IPS-NIHi7 (cell line): ENCODE data around the gene SCO2.

Source experiments
- DNase-seq: peaks from one replicate; pipeline ENCODE4 v3.0.0; 2012; ENCODE audit warnings: mixed read lengths; ENCODE audit errors: extremely low spot score

SCO2 gene

GRCh38 chr22:50479721-50480120 is 45.7 kb downstream of the SCO2 start:
- DNase-seq, result no peak

- DNase-seq, result no peak
These were observed 47.5 kb downstream of the SCO2 start for GRCh38 chr22:50477923-50478322.

DNA sequence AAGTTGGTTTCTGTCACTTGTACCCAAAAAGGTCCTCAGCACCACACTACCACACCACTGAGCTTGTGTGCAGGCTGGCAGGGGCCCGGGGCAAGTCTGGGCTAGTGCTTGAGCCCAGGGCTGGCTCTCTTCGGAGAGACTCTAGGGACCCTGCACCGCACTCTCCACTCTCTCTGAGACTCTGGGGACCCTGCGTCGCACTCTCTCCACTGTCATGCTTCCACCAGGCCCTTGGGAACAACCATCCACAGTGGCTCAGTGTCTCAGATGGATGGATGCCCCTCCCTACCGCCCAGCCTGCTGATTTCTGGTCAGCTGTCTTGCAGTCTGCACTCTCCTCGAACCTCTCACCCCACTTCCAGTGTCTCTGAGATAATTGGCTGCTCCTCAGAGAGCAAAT is 48.5 kb downstream of the SCO2 start:
- DNase-seq, result no peak

DNA sequence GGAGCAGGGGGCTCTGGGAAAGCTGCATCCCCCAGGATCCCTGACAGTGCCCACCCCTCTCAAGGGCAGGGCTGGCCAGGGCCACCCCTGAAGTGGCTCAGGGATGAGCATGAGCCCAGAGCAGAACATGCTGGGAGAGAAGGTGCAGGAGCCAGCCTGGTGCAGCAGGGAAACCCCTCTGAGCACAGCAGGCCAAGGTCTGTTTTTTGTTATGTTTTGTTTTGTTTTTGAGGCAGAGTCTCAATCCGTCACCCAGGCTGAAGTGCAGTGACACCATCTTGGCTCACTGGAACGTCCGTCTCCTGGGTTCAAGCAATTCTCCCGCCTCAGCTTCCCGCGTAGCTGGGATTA is 49.8 kb downstream of the SCO2 start:
- DNase-seq, result no peak

DNA sequence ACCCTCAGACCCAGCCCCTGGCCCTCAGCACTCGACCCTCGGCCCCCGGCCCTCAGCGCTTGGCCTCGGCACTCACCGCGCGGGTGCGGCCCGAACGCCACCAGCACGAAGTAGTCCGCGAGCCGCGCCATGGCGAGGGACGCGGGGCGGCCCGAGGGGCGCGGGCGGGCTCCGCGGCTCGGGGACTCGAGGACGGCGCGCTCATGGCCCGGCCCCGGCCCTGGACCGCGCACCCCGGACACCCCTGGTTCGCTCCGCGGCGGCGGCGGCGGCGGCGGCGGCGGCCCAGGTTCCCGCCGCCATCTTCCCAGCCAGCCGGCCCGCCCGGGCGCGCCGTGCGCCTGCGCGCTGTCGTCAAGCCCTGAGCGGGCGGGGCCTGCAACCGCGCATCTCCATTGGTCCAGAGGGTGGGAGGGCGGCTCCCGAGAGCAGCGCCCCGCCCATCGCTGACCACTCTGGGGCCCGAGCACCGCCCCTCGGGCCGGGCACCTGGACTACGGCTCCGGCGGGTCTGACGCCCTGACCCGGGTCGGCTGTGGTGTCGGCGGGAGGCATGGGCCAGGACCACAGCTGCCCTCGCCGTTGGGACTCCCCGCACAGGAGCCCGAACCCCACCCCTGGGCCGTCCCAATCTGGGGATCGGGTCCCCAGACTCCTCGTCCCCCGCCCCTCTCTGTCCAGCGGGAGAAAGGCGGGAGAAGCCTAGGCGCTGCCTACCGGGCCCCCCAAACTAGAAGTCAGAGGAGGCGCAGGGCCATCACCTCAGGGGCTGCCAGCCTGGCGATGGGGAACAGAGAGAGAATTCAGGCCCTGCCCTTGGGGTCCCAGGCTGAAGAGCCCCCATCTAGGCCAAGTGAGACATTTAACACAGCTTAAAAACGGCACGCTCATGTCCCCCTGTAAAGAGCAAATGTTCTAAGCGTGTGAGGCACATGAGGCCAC is 50.4 kb downstream of the SCO2 start, which contains the start of gene SBF1:
Gene SBF1 (minus strand): TSS at position 326 of the 942 bp plus-strand sequence. CDS start 195 bp downstream, at position 131.
- peak; percentile 100 for DNase-seq

DNA sequence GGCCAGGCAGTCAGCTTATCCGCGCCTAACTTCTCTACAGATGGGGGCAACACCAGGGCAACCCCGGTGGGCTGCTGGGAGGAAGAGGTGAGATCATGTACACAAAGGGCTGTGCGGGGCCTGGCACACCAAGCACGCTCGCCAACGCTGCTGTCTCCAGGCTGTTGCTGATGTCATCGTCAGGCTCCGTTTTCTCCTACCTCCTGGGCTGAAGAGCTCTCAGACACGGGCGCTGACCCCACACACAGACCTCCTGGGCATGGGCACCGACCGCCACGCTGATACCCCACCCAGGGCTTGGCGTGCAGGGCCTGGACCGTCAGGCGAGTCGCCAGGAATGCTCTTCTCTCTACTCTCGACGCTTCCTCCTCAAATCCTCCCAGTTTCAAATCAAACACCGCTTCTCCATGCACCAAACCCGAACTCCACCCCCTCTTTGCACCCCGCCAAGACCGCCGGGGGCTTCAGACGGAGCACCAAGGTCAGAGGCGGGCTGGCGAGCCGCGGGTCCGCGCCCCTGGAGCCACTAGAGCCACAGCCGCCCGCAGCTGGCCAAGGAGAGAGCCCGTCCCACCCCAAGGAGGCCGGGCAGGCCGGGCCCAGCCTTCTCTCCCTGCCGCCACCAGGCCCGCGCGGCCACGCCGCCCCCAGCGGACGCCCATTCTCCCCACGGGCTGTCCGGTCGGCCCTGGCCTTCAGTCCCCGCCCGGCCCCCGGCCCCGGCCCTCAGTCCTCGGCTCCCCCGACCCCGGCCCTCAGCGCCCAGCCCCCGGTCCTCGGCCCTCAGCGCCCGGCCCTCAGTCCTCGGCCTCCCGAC is 51.3 kb downstream of the SCO2 start:
- DNase-seq, result no peak
